HAP-1 (cell line): ENCODE measurements around the gene PLEKHG7.

Experiments used
- DNase-seq, 2 experiments: peaks; one replicate each; pipeline ENCODE4 v3.0.0-alpha.2; 2016 to 2020; ENCODE audit warnings: low spot score in 2 of 2
- H3K27me3 ChIP-seq: fragments of 250-450 bp; sonication (Bioruptor Pico); 2 replicates; pipeline ENCODE4 v1.5.1; 2020; ENCODE audit warnings: low read depth, mild to moderate bottlenecking, moderate library complexity
- H3K36me3 ChIP-seq: fragments of 250-450 bp; sonication (Bioruptor Pico); replicated peaks from 2 replicates; pipeline ENCODE4 v1.5.1; 2020; ENCODE audit warnings: mild to moderate bottlenecking
- H3K4me1 ChIP-seq: fragments of 250-450 bp; sonication (Bioruptor Pico); 2 replicates; pipeline ENCODE4 v1.5.1; 2020; ENCODE audit warnings: mild to moderate bottlenecking
- H3K4me3 ChIP-seq: fragments of 250-450 bp; sonication (Bioruptor Pico); 2 replicates; pipeline ENCODE4 v1.5.1; 2020; ENCODE audit warnings: mild to moderate bottlenecking, moderate library complexity
- H3K9me3 ChIP-seq: fragments of 250-450 bp; sonication (Bioruptor Pico); 2 replicates; pipeline ENCODE4 v1.5.1; 2020; ENCODE audit warnings: mild to moderate bottlenecking, moderate library complexity
- in situ Hi-C: fragments of 300-500 bp; cut with MboI; formaldehyde crosslinking; loops from 3 replicates; pipeline ENCODE4 v1.14.3; 2020; ENCODE audit warnings: low sequenced_read_pairs, inconsistent platforms, mixed read lengths

PLEKHG7 gene

DNA sequence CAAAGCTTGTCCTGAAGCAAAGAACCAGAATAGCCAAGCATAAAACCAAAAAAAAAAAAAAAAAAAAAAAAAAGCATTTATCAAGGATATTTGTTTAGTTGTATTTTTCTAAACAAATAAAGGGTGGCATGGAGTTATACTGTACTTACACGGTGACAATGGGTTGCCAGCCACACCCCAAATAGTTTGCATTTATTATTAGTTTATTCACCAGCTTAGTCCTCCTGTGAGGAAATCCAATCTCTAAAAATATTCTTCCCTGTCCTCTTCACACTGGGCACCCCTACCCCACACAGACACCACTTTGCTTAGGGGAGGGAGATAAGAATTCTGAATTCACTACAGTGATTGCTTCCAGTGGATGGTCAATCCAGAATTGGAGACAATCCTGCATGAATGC, 18.9 kb downstream of the PLEKHG7 start:
- Histone ChIP-seq H3K9me3 (no peaks in the 10 kb centered on the region), H3K4me1 (no peaks in the 10 kb centered on the region), H3K36me3 (no peaks in the 10 kb centered on the region), H3K4me3 (no peak overlapping the region), H3K27me3 (0 out of 2 replicates have a peak, but pooled peaks cover 3% of the 10 kb centered on the region)
- in situ Hi-C loops: no loop called here
- DNase-seq: no peak

DNA sequence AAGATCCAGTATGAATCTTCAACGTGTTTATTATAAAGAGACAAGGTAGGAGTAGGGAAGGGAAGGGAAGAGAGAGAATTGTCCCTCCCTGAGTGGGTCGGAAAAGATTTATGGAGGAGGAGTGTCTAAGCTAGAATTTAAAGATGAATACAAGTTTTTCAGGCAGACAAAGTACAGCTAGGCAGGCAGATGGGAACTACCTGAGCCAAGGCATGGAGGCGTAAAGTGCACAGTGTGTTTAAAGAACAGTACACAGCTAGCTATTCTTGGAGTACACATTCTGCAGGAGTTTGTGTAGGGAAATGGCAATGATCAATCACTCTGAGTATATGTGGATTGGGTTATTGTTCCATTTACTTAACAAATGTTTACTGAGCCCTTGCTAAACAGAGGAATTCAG, 20.1 kb downstream of the PLEKHG7 start:
- no peak overlapping the region for H3K4me3 ChIP-seq
- in situ Hi-C loops: no loop called here
- H3K4me1 ChIP-seq: no peaks in the 10 kb centered on the region

GRCh38 chr12:92726850-92727249, 24.1 kb downstream of the PLEKHG7 start:
- Histone ChIP-seq H3K36me3 (no peaks in the 10 kb centered on the region), H3K9me3 (no peaks in the 10 kb centered on the region), H3K4me1 (no peaks in the 10 kb centered on the region), H3K4me3 (no peak overlapping the region), H3K27me3 (0 out of 2 replicates have a peak, but pooled peaks cover 5% of the 10 kb centered on the region)
- in situ Hi-C loops: no loop called here
- DNase-seq: no peak

More for the DNA sequence above, 20.1 kb downstream of the PLEKHG7 start:
- H3K27me3 ChIP-seq: 0 out of 2 replicates have a peak, but pooled peaks cover 3% of the 10 kb centered on the region
- no peaks in the 10 kb centered on the region for H3K9me3 ChIP-seq
- no peak for DNase-seq
- no peaks in the 10 kb centered on the region for H3K36me3 ChIP-seq

GRCh38 chr12:92729773-92730305, 27.1 kb downstream of the PLEKHG7 start:
- in situ Hi-C loops: no loop called here
- Histone ChIP-seq H3K9me3 (no peaks in the 10 kb centered on the region), H3K4me3 (no peak overlapping the region), H3K4me1 (no peaks in the 10 kb centered on the region), H3K27me3 (peaks cover 8% of the 10 kb centered on the region; the same call in 1 of the 2 replicates), H3K36me3 (no peaks in the 10 kb centered on the region)
- no peak for DNase-seq

DNA sequence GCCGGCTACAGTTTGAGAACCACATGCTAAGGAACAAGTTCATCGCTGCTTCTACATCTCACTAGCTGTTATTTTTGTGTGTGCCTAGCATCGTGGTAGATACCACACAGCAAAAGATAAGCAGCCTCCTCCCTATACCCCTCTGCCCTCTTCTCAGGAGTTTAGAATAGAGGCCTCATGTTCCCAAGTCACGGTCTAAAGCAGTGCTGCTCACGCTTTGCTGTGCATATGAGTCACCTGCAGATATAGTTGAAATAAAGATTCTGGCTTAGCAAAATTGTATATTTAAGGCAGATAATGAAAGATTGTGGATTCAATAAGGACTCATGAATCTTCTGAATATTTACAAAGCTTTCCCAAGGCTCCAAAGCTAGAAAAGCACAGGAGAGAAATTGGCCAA, 28.0 kb downstream of the PLEKHG7 start:
- no peaks in the 10 kb centered on the region for H3K4me1 ChIP-seq
- in situ Hi-C loops: no loop called here
- H3K27me3 ChIP-seq: peaks cover 8% of the 10 kb centered on the region; the same call in 1 of the 2 replicates
- no peaks in the 10 kb centered on the region for H3K36me3 ChIP-seq
- DNase-seq: no peak
- no peaks in the 10 kb centered on the region for H3K9me3 ChIP-seq
- H3K4me3 ChIP-seq: no peak overlapping the region

GRCh38 chr12:92732216-92732615, 29.4 kb downstream of the PLEKHG7 start:
- H3K4me1 ChIP-seq: no peaks in the 10 kb centered on the region
- no peaks in the 10 kb centered on the region for H3K36me3 ChIP-seq
- H3K4me3 ChIP-seq: no peak overlapping the region
- in situ Hi-C loops: no loop called here
- DNase-seq: no peak
- H3K9me3 ChIP-seq: no peaks in the 10 kb centered on the region
- H3K27me3 ChIP-seq: peaks cover 8% of the 10 kb centered on the region; the same call in 1 of the 2 replicates

GRCh38 chr12:92732716-92733115, 29.9 kb downstream of the PLEKHG7 start:
- Histone ChIP-seq H3K4me3 (no peak overlapping the region), H3K36me3 (no peaks in the 10 kb centered on the region), H3K4me1 (no peaks in the 10 kb centered on the region), H3K27me3 (peaks cover 8% of the 10 kb centered on the region; the same call in 1 of the 2 replicates), H3K9me3 (no peaks in the 10 kb centered on the region)
- in situ Hi-C loops: no loop called here
- no peak for DNase-seq

DNA sequence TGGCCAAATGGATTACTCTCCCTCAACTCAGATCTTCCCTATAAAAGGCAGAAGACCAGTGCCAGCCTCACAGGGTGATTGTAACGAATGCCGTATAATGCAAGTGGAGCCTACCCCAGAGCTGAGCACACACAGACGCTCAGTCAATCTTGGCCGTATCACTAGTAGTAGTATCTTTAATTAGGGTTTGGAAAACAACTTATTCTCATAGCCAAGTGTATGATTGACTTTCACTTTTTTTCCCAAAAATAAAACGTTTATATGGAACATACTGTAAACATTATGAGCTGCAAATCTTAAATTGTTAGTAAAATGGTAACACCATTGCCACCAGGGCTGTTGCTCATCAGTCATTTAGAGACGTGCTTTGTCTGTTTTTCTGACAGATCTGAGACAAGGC, 30.4 kb downstream of the PLEKHG7 start:
- H3K36me3 ChIP-seq: no peaks in the 10 kb centered on the region
- H3K9me3 ChIP-seq: no peaks in the 10 kb centered on the region
- no peak for DNase-seq
- H3K4me3 ChIP-seq: no peak overlapping the region
- peaks cover 8% of the 10 kb centered on the region; the same call in 1 of the 2 replicates for H3K27me3 ChIP-seq
- H3K4me1 ChIP-seq: no peaks in the 10 kb centered on the region
- in situ Hi-C loops: no loop called here

DNA sequence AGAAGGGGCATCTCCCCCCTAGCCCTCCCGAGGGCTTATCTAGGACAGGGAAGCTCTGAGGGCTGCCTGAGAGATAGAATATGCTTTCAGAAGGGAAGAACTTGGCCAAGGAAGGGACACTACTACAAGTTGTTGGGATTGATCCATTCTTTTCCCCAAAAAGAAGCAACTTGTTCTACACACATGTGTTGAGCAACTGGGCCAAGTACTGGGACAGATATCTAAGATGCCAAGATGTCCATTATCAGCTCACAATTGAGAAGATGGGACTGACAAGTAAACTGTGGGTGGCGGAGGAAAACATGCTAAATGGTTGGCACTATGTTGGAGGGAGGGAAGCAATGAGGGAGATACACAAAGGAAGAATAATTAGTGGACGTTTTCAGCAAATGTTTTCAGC, 30.9 kb downstream of the PLEKHG7 start:
- no peak for DNase-seq
- in situ Hi-C loops: no loop called here
- Histone ChIP-seq H3K27me3 (peaks cover 8% of the 10 kb centered on the region; the same call in 1 of the 2 replicates), H3K4me3 (no peak overlapping the region), H3K36me3 (no peaks in the 10 kb centered on the region), H3K4me1 (no peaks in the 10 kb centered on the region), H3K9me3 (no peaks in the 10 kb centered on the region)

GRCh38 chr12:92735131-92735721, 32.4 kb downstream of the PLEKHG7 start:
- Histone ChIP-seq H3K27me3 (peaks cover 8% of the 10 kb centered on the region; the same call in 1 of the 2 replicates), H3K9me3 (no peaks in the 10 kb centered on the region), H3K4me3 (no peak overlapping the region), H3K36me3 (no peaks in the 10 kb centered on the region), H3K4me1 (no peaks in the 10 kb centered on the region)
- DNase-seq: no peak
- in situ Hi-C loops: no loop called here

DNA sequence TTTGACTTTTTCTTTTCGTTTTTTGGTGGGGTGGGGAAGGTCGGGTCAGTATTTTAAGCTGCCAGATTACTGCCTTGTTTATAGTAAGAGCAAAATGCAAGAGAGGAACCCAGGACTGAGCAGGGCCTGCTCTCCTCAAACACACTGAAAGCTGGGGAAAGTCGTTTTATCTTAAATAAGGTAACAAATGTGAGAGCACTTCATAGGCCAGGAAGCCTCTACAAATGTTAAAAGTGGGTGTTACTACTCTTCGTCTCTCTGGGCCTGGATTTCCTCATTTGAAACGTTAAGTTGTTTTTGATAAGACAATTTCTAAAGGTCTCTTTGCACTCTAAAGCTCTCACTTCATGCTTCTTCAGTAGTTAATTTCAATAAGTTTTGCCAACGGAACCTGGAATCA, 33.8 kb downstream of the PLEKHG7 start:
- Histone ChIP-seq H3K27me3 (peaks cover 4% of the 10 kb centered on the region; the same call in 1 of the 2 replicates), H3K36me3 (no peaks in the 10 kb centered on the region), H3K9me3 (no peaks in the 10 kb centered on the region), H3K4me1 (no peaks in the 10 kb centered on the region), H3K4me3 (no peak overlapping the region)
- in situ Hi-C loops: no loop called here
- no peak for DNase-seq

- no peak for DNase-seq
- no peaks in the 10 kb centered on the region for H3K36me3 ChIP-seq
- peaks cover 12% of the 10 kb centered on the region; the same call in 1 of the 2 replicates for H3K27me3 ChIP-seq
- H3K4me3 ChIP-seq: no peak overlapping the region
- in situ Hi-C loops: no loop called here
- no peaks in the 10 kb centered on the region for H3K9me3 ChIP-seq
- H3K4me1 ChIP-seq: no peaks in the 10 kb centered on the region
Measured at GRCh38 chr12:92737855-92738850, 35.4 kb downstream of the PLEKHG7 start.

DNA sequence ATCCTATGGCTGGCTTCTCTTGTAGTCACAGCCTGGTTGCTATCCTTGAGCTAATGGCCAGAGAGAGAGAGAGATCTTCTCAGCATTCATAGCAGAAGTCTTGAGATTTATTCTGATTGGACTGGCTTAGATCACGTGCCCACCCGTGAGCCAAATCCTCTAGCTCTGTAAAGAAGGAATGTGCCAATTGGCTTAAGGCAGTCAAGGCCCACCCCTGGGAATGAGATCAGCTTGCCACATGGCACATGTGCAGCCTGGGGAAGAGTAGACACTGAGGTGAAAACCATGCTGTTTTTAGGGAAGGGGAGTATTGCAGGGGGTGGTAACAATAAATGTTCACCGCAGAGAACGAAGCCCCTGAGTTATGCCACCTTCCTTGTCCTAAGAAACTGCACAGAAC, 36.3 kb downstream of the PLEKHG7 start:
- no peak for DNase-seq
- in situ Hi-C loops: no loop called here

DNA sequence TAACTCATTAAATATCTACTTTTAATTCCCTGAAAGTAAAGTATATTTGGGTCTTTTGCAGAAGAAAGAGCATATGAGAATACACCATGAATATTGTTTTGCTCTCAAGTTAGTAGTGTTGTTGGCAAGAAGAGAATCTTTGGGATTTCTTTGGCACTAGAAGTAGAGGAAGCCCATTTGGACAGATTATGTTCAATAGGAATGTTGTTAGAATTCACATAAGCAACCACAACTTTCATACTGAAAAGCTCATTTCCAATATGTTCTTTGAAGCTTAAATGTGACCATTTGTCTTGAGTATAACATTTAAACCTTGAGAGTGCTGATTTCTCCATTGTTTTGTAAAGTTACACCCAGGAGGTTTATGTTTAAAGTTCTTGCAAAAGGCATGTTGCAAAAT, 37.6 kb downstream of the PLEKHG7 start:
- no peaks in the 10 kb centered on the region for H3K36me3 ChIP-seq
- peaks cover 9% of the 10 kb centered on the region; the same call in 1 of the 2 replicates for H3K27me3 ChIP-seq
- in situ Hi-C loops: no loop called here
- no peak overlapping the region for H3K4me3 ChIP-seq
- DNase-seq: no peak
- no peaks in the 10 kb centered on the region for H3K9me3 ChIP-seq
- H3K4me1 ChIP-seq: no peaks in the 10 kb centered on the region

More for the DNA sequence above, 36.3 kb downstream of the PLEKHG7 start:
- Histone ChIP-seq H3K9me3 (no peaks in the 10 kb centered on the region), H3K4me1 (no peaks in the 10 kb centered on the region), H3K27me3 (peaks cover 9% of the 10 kb centered on the region; the same call in 1 of the 2 replicates), H3K4me3 (no peak overlapping the region), H3K36me3 (no peaks in the 10 kb centered on the region)
